Effector memory CD4-positive, alpha-beta T cell (primary cell): ENCODE data around the gene ANTKMT.
A peak's percentile ranks its signal among the peaks of the same experiment; 100 is the strongest.

ENCODE experiments used
- DNase-seq, 3 donors: peaks; one replicate each; pipeline ENCODE4 v3.0.0-alpha.2; 2020
- H3K27ac ChIP-seq: 2 replicates; pipeline ENCODE4 v1.7.0; 2013; ENCODE audit warnings: mild to moderate bottlenecking, low read length, moderate library complexity; ENCODE audit not compliant: insufficient read depth, poor library complexity, severe bottlenecking
- H3K27me3 ChIP-seq: replicated peaks from 2 replicates; pipeline ENCODE4 v1.7.0; 2013; ENCODE audit warnings: mild to moderate bottlenecking, low read length; ENCODE audit not compliant: insufficient read depth, control insufficient read depth, poor library complexity, severe bottlenecking
- H3K36me3 ChIP-seq: 2 replicates; pipeline ENCODE4 v1.7.0; 2013; ENCODE audit warnings: mild to moderate bottlenecking, low read length, moderate library complexity; ENCODE audit not compliant: control insufficient read depth, insufficient read depth
- H3K4me1 ChIP-seq: 2 replicates; pipeline ENCODE4 v1.7.0; 2013; ENCODE audit warnings: low read length, mild to moderate bottlenecking; ENCODE audit not compliant: control insufficient read depth, insufficient read depth, poor library complexity, severe bottlenecking
- H3K4me3 ChIP-seq: 2 replicates; pipeline ENCODE4 v1.7.0; 2013; ENCODE audit warnings: low read length, low read depth, mild to moderate bottlenecking; ENCODE audit not compliant: insufficient read depth, poor library complexity, severe bottlenecking
- H3K9me3 ChIP-seq: 2 replicates; pipeline ENCODE4 v1.7.0; 2013; ENCODE audit warnings: mild to moderate bottlenecking, low read length, moderate library complexity; ENCODE audit not compliant: control insufficient read depth

ANTKMT gene

DNA sequence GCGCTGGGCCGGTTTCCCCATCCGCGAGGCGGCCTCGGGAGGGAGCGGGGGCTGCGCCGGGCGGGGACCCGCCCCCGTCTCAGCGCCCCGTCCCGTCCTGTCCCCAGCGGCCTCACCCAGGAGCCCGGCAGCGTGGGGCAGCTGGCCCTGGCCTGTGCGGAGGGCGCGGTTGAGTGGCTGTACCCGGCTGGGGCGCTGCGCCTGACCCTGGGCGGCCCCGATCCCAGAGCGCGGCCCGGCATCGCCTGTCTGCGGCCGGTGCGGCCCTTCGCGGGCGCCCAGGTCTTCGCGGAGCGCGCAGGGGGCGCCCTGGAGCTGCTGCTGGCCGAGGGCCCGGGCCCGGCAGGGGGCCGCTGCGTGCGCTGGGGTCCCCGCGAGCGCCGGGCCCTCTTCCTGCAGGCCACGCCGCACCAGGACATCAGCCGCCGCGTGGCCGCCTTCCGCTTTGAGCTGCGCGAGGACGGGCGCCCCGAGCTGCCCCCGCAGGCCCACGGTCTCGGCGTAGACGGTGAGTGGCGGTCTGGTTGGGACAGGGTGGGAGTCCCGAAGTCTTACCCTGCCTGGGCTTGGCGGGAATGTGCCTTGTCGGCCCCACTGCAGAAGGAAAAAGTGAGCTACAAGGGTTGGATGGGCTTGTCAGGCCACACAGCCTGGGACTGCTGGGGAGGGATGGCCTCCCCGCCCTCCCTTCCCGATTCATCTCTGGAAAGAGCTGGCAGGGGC is 5.3 kb upstream of the ANTKMT start:
- Histone ChIP-seq H3K36me3 (no peaks in the 10 kb centered on the region), H3K9me3 (no peaks in the 10 kb centered on the region), H3K4me3 (peak overlapping the region; percentile 53), H3K4me1 (peaks cover 18% of the 10 kb centered on the region), H3K27ac (no peak overlapping the region), H3K27me3 (peaks cover 10% of the 10 kb centered on the region)
- no peak for DNase-seq

- Histone ChIP-seq H3K27ac (no peak overlapping the region), H3K4me1 (peaks cover 23% of the 10 kb centered on the region), H3K36me3 (no peaks in the 10 kb centered on the region), H3K27me3 (peaks cover 5% of the 10 kb centered on the region), H3K4me3 (no peak overlapping the region), H3K9me3 (no peaks in the 10 kb centered on the region)
- DNase-seq, result no peak
Observed at GRCh38 chr16:716200-716568, 4.8 kb upstream of the ANTKMT start.

DNA sequence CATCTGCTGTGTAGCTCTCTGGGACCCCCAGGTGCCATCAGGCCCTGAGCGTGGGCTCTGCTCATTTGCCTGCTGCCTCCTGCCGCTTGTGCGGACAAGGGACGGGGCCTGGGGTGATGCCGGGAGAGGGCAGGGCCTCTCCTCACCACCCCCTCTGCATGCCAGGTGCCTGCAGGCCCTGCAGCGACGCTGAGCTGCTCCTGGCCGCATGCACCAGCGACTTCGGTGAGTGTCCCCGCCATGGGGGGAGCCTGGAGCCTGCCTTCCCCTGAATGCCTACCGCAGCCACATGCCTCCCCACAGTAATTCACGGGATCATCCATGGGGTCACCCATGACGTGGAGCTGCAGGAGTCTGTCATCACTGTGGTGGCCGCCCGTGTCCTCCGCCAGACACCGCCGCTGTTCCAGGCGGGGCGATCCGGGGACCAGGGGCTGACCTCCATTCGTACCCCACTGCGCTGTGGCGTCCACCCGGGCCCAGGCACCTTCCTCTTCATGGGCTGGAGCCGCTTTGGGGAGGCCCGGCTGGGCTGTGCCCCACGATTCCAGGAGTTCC is 4.1 kb upstream of the ANTKMT start:
- Histone ChIP-seq H3K27me3 (no peaks in the 10 kb centered on the region), H3K4me3 (no peak overlapping the region), H3K4me1 (peaks cover 30% of the 10 kb centered on the region), H3K27ac (no peak overlapping the region), H3K36me3 (no peaks in the 10 kb centered on the region), H3K9me3 (no peaks in the 10 kb centered on the region)
- no peak for DNase-seq

DNA sequence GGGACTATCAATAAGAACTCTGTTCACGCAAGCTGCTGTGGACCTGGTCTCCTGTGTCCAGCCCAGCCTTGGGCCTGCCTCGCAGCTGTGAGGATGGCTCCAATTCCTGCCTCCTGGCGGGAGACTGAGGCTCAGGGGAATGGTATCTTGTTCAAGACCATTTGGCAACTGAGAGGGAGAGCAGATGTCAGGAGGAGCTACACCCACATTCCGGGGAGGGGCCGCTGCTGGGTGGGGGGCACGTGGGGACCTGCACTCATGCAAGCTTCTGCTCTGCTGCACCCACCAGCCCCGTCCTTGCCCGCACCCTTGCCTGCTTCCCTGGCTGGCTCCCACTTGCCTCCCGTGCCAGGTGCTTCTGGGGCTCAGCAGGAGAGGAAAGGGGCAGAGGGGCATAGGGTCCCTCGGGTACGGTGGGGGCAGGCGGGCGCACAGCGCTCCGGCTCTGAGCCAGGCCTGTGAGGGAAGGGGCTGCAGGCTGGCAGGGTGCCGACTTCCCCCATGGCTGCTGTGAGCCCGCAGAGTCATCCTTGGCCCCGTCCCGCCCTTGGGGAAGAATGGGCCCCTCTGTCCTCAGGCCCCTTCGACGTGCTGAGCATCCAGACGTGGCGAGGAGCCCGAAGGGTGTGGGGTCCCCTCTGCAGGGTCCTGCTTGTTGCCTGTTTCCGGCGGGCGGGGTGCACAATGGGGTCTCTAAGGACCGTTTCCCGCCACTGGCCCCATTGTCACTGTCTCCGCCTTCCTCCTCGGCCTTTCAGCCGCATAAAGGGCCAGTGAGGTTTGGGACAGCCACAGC is 3.3 kb upstream of the ANTKMT start:
- H3K4me1 ChIP-seq, result peaks cover 33% of the 10 kb centered on the region
- H3K36me3 ChIP-seq, result no peaks in the 10 kb centered on the region
- H3K27me3 ChIP-seq, result no peaks in the 10 kb centered on the region
- no peak overlapping the region for H3K4me3 ChIP-seq
- DNase-seq, result no peak
- no peak overlapping the region for H3K27ac ChIP-seq
- no peaks in the 10 kb centered on the region for H3K9me3 ChIP-seq

GRCh38 chr16:718389-718788 is 2.6 kb upstream of the ANTKMT start:
- H3K4me1 ChIP-seq, result peaks cover 33% of the 10 kb centered on the region
- H3K9me3 ChIP-seq, result no peaks in the 10 kb centered on the region
- H3K36me3 ChIP-seq, result no peaks in the 10 kb centered on the region
- H3K27ac ChIP-seq, result no peak overlapping the region
- no peaks in the 10 kb centered on the region for H3K27me3 ChIP-seq
- H3K4me3 ChIP-seq, result no peak overlapping the region
- DNase-seq, result no peak

DNA sequence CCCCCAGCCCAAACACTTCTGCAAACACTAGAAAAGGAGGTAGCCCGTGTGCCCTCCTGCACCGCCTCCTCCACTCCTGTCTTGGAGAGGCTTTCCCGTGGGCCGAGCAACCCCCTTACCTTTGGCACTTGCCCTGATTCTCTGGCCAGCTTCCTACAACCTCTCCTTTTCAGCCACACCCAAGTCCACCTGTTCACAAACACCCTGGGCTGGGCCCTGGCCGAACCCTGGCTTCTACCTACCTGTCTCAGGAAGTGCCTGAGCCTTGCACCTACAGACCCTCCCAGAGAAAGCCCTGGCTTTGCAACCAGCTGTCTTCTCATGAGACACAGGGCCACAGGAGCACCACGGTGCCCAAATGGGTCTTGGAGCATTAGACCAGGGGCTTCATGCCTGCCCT is 2.0 kb upstream of the ANTKMT start:
- H3K9me3 ChIP-seq, result no peaks in the 10 kb centered on the region
- no peak overlapping the region for H3K4me3 ChIP-seq
- no peaks in the 10 kb centered on the region for H3K36me3 ChIP-seq
- H3K27me3 ChIP-seq, result no peaks in the 10 kb centered on the region
- H3K27ac ChIP-seq, result no peak overlapping the region
- peaks cover 33% of the 10 kb centered on the region for H3K4me1 ChIP-seq
- no peak for DNase-seq

GRCh38 chr16:719815-720446 is 1.0 kb upstream of the ANTKMT start:
- Histone ChIP-seq H3K9me3 (no peaks in the 10 kb centered on the region), H3K4me1 (peaks cover 29% of the 10 kb centered on the region), H3K27me3 (no peaks in the 10 kb centered on the region), H3K4me3 (peak overlapping the region; percentile 56), H3K36me3 (no peaks in the 10 kb centered on the region), H3K27ac (peak overlapping the region; percentile 51)
- DNase-seq, result no peak

- no peaks in the 10 kb centered on the region for H3K27me3 ChIP-seq
- DNase-seq, result no peak
Observed at GRCh38 chr16:720447-720989, 428 bp upstream of the ANTKMT start.

GRCh38 chr16:721765-722540 is 1.0 kb downstream of the ANTKMT start:
- DNase-seq, result no peak
- Histone ChIP-seq H3K27me3 (no peaks in the 10 kb centered on the region), H3K27ac (peak overlapping the region; percentile 37)

More at GRCh38 chr16:720447-720989, 428 bp upstream of the ANTKMT start:
- H3K36me3 ChIP-seq, result no peaks in the 10 kb centered on the region
- H3K4me3 ChIP-seq, result peak overlapping the region; percentile 56
- no peaks in the 10 kb centered on the region for H3K9me3 ChIP-seq
- peak overlapping the region; percentile 51 for H3K27ac ChIP-seq
- peaks cover 27% of the 10 kb centered on the region for H3K4me1 ChIP-seq

More at GRCh38 chr16:721765-722540, 1.0 kb downstream of the ANTKMT start:
- no peaks in the 10 kb centered on the region for H3K36me3 ChIP-seq
- H3K9me3 ChIP-seq, result no peaks in the 10 kb centered on the region
- peaks cover 27% of the 10 kb centered on the region for H3K4me1 ChIP-seq
- H3K4me3 ChIP-seq, result no peak overlapping the region
